Measurements from ENCODE around the gene KDM8.

Gene KDM8

DNA sequence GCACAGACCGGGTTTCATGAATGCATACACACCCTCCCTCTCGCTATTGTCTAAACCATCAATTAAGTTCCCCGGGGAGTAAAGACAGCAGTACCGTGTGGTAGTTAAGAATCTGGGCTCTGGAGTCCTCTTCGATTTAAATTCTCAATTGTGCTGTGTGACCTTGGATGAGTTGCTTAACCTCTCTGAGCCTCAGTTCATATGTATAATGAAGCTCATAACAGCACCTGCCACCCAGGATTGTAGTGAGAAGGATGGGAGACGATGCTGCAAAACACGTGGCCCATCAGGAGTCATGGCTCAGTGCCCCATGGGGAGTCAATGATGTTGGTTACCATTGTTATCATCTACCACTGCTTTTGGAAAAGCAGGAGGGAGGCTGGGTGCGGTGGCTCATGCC, 34.5 kb upstream of the KDM8 start:
- ChIA-PET POLR2A (no interaction called here), CTCF (interaction anchor here (0.7 to 2.3 kb wide), 4 partner anchors 11 to 198 kb away, joined by 3 to 10 read pairs (median 4); no protein-coding TSS in a partner anchor)
- H3K4me1 ChIP-seq (ENCODE audit: control insufficient read depth, insufficient read depth, low read length): no peaks in the 10 kb centered on the region
- no peak overlapping the region for H3K4me3 ChIP-seq (ENCODE audit: low read depth, low read length)
- H3K36me3 ChIP-seq (ENCODE audit: control insufficient read depth in 2 of 2, insufficient read depth in 1 of 2, low read length in 2 of 2): no peaks in the 10 kb centered on the region
- H3K27ac ChIP-seq (ENCODE audit: extremely low read depth, low read depth, low read length): no peak overlapping the region
- TF ChIP-seq REPIN1 (tag by site-specific recombination; IDR thresholded peaks at IDR 0.05; ENCODE audit: low read depth) (no peak), ZNF658 (tag by site-specific recombination; IDR thresholded peaks at IDR 0.05) (no peak), ZNF768 (tag by site-specific recombination; IDR thresholded peaks at IDR 0.05) (0 out of 2 replicates have a peak, but pooled peaks have one; percentile 49)
- TF ChIP-seq, protein P1, sequence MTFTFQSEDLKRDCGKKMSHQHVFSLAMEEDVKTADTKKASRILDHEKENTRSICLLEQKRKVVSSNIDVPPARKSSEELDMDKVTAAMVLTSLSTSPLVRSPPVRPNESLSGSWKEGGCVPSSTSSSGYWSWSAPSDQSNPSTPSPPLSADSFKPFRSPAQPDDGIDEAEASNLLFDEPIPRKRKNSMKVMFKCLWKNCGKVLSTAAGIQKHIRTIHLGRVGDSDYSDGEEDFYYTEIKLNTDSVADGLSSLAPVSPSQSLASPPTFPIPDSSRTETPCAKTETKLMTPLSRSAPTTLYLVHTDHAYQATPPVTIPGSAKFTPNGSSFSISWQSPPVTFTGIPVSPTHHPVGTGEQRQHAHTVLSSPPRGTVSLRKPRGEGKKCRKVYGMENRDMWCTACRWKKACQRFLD (tag by site-specific recombination; IDR thresholded peaks at IDR 0.05): no peak
- TF ChIP-seq, protein P2, sequence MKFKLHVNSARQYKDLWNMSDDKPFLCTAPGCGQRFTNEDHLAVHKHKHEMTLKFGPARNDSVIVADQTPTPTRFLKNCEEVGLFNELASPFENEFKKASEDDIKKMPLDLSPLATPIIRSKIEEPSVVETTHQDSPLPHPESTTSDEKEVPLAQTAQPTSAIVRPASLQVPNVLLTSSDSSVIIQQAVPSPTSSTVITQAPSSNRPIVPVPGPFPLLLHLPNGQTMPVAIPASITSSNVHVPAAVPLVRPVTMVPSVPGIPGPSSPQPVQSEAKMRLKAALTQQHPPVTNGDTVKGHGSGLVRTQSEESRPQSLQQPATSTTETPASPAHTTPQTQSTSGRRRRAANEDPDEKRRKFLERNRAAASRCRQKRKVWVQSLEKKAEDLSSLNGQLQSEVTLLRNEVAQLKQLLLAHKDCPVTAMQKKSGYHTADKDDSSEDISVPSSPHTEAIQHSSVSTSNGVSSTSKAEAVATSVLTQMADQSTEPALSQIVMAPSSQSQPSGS (tag by site-specific recombination; IDR thresholded peaks at IDR 0.05; ENCODE audit: low read depth): no peak
- no peaks in the 10 kb centered on the region for H3K9me3 ChIP-seq (ENCODE audit: control insufficient read depth, insufficient read depth, low read depth, low read length)

DNA sequence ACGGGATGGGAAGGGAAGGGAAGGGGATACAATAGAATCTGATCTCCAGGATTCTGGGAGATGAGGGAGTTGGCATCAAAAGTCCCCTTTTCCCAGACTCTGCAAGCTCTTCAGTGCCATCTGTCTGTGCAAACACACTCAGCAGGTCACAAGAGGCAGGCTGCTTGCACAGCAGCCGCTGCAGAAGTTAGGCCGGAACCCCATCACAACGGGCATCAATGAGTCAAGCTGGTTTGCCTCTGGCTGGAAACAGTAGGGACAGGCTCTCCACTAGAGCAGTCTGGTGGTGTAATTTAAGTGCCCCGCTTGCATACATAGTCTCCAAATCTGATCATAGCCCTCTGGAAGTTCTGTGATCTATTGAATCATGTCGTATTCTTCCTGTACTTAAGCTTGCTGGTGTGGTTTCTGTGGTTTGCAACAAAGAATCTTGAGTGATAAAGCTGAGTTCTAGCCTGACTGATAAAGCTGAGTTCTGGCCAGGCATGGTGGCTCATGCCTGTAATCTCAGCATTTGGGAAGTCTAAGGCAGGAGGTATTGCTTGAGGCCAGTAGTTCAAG, 33.7 kb upstream of the KDM8 start:
- H3K4me1 ChIP-seq (ENCODE audit: control insufficient read depth, insufficient read depth, low read length): no peaks in the 10 kb centered on the region
- no peak overlapping the region for H3K27ac ChIP-seq (ENCODE audit: extremely low read depth, low read depth, low read length)
- H3K36me3 ChIP-seq (ENCODE audit: control insufficient read depth in 2 of 2, insufficient read depth in 1 of 2, low read length in 2 of 2): no peaks in the 10 kb centered on the region
- CTCF ChIA-PET: interaction anchor here (0.6 to 2.3 kb wide), 3 partner anchors 10 to 209 kb away, joined by 3 to 10 read pairs (median 3); no protein-coding TSS in a partner anchor
- H3K4me3 ChIP-seq (ENCODE audit: low read depth, low read length): no peak overlapping the region
- POLR2A ChIA-PET: no interaction called here
- no peaks in the 10 kb centered on the region for H3K9me3 ChIP-seq (ENCODE audit: control insufficient read depth, insufficient read depth, low read depth, low read length)
- TF ChIP-seq ZIC2 (tag by site-specific recombination; IDR thresholded peaks at IDR 0.05) (0 out of 2 replicates have a peak, but pooled peaks have one; percentile 27), ZNF658 (tag by site-specific recombination; IDR thresholded peaks at IDR 0.05) (no peak)

DNA sequence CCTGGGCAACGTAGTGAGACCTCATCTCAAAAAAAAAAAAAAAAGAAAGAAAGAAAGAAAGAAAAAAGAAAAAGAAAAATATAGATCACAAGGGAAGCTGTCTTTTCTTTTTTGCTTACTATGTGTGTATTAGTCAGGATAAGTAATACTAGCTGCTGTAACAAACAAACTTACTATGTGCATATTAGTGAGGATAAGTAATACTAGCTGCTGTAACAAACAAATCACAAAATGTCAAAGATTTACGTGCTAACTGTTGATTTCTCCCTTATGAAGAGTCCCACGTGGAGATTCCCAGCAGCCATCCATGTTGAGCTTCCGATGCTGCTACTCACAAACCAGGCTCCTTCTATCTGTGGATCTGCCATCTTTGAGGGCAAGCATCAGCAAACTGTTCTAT, 31.7 kb upstream of the KDM8 start:
- TF ChIP-seq ZNF211 (tag by site-specific recombination; IDR thresholded peaks at IDR 0.05; ENCODE audit: low read depth): no peak
- no peak for TF ChIP-seq ZNF366 (tag by site-specific recombination; conservative IDR thresholded peaks at IDR 0.05)
- TF ChIP-seq ZFP41 (tag by site-specific recombination; IDR thresholded peaks at IDR 0.05; ENCODE audit: borderline replicate concordance): no peak
- no peak for TF ChIP-seq KLF8 (tag by site-specific recombination; IDR thresholded peaks at IDR 0.05)
- TF ChIP-seq ZNF707 (tag by site-specific recombination; IDR thresholded peaks at IDR 0.05): no peak
- TF ChIP-seq ZBTB17 (tag by site-specific recombination; IDR thresholded peaks at IDR 0.05): no peak
- TF ChIP-seq ZNF324 (tag by site-specific recombination; IDR thresholded peaks at IDR 0.05): no peak
- TF ChIP-seq ZNF138 (tag by site-specific recombination; IDR thresholded peaks at IDR 0.05; ENCODE audit: borderline replicate concordance): no peak
- TF ChIP-seq REPIN1 (tag by site-specific recombination; IDR thresholded peaks at IDR 0.05; ENCODE audit: low read depth): no peak
- TF ChIP-seq ZNF114 (tag by site-specific recombination; IDR thresholded peaks at IDR 0.05): no peak
- TF ChIP-seq, protein P3, sequence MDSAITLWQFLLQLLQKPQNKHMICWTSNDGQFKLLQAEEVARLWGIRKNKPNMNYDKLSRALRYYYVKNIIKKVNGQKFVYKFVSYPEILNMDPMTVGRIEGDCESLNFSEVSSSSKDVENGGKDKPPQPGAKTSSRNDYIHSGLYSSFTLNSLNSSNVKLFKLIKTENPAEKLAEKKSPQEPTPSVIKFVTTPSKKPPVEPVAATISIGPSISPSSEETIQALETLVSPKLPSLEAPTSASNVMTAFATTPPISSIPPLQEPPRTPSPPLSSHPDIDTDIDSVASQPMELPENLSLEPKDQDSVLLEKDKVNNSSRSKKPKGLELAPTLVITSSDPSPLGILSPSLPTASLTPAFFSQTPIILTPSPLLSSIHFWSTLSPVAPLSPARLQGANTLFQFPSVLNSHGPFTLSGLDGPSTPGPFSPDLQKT (IDR thresholded peaks at IDR 0.05; ENCODE audit: borderline replicate concordance, low read depth, low read length): no peak
- no peak for TF ChIP-seq ZBTB20 (tag by site-specific recombination; IDR thresholded peaks at IDR 0.05)
- TF ChIP-seq, protein P4, sequence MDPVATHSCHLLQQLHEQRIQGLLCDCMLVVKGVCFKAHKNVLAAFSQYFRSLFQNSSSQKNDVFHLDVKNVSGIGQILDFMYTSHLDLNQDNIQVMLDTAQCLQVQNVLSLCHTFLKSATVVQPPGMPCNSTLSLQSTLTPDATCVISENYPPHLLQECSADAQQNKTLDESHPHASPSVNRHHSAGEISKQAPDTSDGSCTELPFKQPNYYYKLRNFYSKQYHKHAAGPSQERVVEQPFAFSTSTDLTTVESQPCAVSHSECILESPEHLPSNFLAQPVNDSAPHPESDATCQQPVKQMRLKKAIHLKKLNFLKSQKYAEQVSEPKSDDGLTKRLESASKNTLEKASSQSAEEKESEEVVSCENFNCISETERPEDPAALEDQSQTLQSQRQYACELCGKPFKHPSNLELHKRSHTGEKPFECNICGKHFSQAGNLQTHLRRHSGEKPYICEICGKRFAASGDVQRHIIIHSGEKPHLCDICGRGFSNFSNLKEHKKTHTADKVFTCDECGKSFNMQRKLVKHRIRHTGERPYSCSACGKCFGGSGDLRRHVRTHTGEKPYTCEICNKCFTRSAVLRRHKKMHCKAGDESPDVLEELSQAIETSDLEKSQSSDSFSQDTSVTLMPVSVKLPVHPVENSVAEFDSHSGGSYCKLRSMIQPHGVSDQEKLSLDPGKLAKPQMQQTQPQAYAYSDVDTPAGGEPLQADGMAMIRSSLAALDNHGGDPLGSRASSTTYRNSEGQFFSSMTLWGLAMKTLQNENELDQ (tag by site-specific recombination; IDR thresholded peaks at IDR 0.05; ENCODE audit: low read depth): no peak
- no peak for TF ChIP-seq ZBTB21 (tag by site-specific recombination; IDR thresholded peaks at IDR 0.05)
- no peak for TF ChIP-seq ZNF23 (tag by site-specific recombination; IDR thresholded peaks at IDR 0.05; ENCODE audit: borderline replicate concordance)
- no peak for TF ChIP-seq ZNF140 (tag by site-specific recombination; IDR thresholded peaks at IDR 0.05)
- TF ChIP-seq ZBTB48 (tag by site-specific recombination; IDR thresholded peaks at IDR 0.05): no peak
- TF ChIP-seq ZBTB8A (tag by site-specific recombination; IDR thresholded peaks at IDR 0.05): no peak
- Histone ChIP-seq H3K9me3 (ENCODE audit: control insufficient read depth, insufficient read depth, low read depth, low read length) (no peaks in the 10 kb centered on the region), H3K36me3 (ENCODE audit: control insufficient read depth in 2 of 2, insufficient read depth in 1 of 2, low read length in 2 of 2) (no peaks in the 10 kb centered on the region), H3K4me1 (ENCODE audit: control insufficient read depth, insufficient read depth, low read length) (no peaks in the 10 kb centered on the region), H3K27ac (ENCODE audit: extremely low read depth, low read depth, low read length) (no peak overlapping the region), H3K4me3 (ENCODE audit: low read depth, low read length) (no peak overlapping the region)
- POLR2A ChIA-PET: no interaction called here
- CTCF ChIA-PET: interaction anchor here (0.6 to 0.9 kb wide), 3 partner anchors 64 to 1244 kb away, joined by 3 to 5 read pairs (median 3); no protein-coding TSS in a partner anchor
